NB4 (cell line): Measurements from ENCODE around the gene YAP1.

Source experiments
- MAX ChIP-seq: IDR thresholded peaks from 2 replicates; pipeline ENCODE4 v1.6.1; 2011; ENCODE audit warnings: low read depth, low read length
- MYC ChIP-seq: IDR thresholded peaks from 2 replicates; pipeline ENCODE4 v1.6.1; 2011; ENCODE audit warnings: low read depth, low read length
- POLR2A ChIP-seq: IDR thresholded peaks from 2 replicates; pipeline ENCODE4 v1.6.1; 2011; ENCODE audit warnings: mild to moderate bottlenecking; ENCODE audit not compliant: insufficient read length; ENCODE audit errors: extremely low read depth
- TF ChIP-seq, protein P1 (sequence below): IDR thresholded peaks from one replicate; pipeline ENCODE4 v1.5.1; 2012; ENCODE audit warnings: low read depth, low read length

DNA sequence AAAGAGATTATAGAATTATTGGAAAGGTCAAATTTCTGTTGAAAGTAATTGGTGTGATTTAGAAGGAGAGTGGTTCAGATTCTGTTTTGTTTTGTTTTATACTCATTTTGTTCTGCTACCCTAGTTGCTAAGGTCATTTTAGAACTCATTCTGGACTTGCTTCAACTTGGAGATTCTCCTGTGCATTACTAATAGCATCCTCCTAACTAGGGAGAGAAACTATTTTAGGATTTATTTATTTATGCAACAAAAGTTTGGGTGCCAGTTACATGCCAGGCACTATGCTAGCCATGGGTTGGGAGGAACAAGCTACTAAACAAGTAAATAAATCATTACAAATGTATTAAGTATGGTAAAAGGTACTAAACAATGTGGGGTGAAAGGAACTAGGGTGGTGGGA is 84.0 kb downstream of the YAP1 start:
- TF ChIP-seq, protein P1, sequence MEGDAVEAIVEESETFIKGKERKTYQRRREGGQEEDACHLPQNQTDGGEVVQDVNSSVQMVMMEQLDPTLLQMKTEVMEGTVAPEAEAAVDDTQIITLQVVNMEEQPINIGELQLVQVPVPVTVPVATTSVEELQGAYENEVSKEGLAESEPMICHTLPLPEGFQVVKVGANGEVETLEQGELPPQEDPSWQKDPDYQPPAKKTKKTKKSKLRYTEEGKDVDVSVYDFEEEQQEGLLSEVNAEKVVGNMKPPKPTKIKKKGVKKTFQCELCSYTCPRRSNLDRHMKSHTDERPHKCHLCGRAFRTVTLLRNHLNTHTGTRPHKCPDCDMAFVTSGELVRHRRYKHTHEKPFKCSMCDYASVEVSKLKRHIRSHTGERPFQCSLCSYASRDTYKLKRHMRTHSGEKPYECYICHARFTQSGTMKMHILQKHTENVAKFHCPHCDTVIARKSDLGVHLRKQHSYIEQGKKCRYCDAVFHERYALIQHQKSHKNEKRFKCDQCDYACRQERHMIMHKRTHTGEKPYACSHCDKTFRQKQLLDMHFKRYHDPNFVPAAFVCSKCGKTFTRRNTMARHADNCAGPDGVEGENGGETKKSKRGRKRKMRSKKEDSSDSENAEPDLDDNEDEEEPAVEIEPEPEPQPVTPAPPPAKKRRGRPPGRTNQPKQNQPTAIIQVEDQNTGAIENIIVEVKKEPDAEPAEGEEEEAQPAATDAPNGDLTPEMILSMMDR: no peak
- TF ChIP-seq POLR2A (no peak), MAX (no peak), MYC (no peak)
